ENCODE data around the gene ANO2.

ANO2 gene

DNA sequence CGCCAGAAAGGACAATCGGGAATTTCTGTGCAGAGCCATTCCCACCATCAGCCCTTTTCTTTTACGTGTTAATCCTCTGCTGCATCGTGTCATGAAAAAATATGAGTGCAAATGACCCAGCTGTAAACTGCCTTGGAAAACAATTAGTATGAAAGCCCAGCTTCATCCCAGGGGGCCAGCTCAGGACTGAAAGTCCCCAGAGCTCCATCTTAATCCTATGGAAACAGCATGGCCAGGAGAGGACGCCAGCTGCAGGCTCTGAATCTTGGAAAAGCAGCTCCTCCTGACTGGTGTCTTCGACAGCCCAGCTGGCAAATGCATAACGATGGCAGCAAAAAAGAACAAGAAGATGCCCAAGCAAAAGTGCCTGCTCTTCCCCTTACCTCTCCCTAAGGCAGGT, 321.6 kb downstream of the ANO2 start:
- TF ChIP-seq GATA1 (IDR thresholded peaks at IDR 0.05; ENCODE audit: low read depth, low read length) = no peak
- TF ChIP-seq POLR2A (IDR thresholded peaks at IDR 0.05; ENCODE audit: low read length) = no peak
- DNase-seq = no peak

DNA sequence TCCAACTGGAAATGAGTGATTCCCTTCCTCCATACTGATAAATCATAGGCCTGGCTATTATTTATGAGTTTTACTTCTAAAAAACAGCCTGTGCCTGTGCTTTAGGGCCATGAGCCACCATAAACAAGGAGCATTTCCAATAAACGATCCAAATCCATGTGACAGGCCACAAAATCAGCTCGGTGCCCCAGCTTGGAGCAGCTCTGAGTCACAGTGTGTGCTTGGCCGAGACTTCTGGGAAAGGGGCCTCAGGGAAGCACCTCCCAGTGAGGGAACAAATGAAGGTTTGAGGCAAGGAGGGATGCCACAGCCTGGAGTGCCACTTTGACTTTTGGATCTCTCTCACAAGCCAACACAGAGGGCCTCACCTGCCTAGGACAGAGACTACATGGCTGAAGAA, 322.8 kb downstream of the ANO2 start:
- TF ChIP-seq POLR2A (IDR thresholded peaks at IDR 0.05; ENCODE audit: low read length) (no peak), GATA1 (IDR thresholded peaks at IDR 0.05; ENCODE audit: low read depth, low read length) (no peak)
- no peak for DNase-seq

DNA sequence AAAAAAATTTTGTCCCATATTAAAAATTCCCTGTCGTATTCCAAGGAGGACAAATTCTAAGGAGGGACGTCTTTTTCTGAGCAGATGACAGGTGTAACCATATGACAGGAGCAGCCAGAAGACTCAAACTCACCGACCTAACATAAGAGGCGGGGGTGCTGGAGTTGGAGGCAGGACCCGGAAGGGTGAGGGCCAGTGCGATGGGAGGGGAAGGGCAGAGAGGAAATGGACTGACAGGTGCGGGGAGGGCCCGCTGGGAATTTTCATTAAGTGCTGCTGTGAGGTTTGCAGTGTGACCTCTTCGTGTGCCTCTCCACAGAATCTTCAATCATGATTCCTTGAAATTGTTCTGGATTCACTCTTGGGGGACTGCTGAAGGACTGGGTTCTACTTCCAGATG, 323.7 kb downstream of the ANO2 start:
- DNase-seq = no peak
- TF ChIP-seq GATA1 (IDR thresholded peaks at IDR 0.05; ENCODE audit: low read depth, low read length) (no peak), POLR2A (IDR thresholded peaks at IDR 0.05; ENCODE audit: low read length) (no peak)

DNA sequence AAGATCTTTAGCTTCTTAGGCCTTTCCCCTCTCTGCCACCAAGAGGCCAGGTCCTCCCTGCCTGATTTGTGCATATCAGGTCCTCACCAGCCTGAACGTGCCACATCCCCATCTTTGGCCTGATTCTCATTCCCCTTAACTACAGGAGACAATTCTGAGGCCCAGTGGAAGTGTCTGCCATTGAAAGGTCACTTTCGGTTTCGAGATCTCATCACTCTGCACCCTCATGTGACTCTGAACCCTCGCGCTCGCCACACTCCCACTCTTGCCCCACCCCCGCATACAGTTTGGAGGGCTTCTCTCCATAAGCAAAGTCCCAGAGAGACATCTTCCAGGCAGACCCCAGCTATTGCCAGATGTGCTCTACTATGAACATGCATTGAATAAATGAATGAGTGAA, 324.2 kb downstream of the ANO2 start:
- DNase-seq = no peak
- TF ChIP-seq POLR2A (IDR thresholded peaks at IDR 0.05; ENCODE audit: low read length) (no peak), GATA1 (IDR thresholded peaks at IDR 0.05; ENCODE audit: low read depth, low read length) (no peak)

DNA sequence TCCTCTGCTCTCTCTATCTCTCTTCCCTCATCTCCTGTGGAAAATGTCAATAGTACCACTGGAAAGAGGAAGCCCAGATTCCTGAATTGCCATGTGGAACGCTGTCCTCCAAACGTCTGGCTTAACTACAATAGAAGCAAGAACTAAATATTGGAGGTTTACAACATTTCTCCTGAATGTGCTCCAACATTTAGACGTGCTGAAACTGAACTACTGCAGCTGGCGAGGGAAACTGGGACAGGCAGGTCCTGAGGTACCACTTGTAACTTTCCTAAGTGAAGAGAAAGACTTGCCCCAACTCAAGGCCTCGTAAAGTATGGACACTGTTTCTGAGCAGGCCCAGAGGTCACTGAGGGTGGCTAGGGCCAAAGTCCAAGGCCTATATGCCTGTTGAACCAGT, 325.4 kb downstream of the ANO2 start:
- no peak for DNase-seq
- TF ChIP-seq POLR2A (IDR thresholded peaks at IDR 0.05; ENCODE audit: low read length) (no peak), GATA1 (IDR thresholded peaks at IDR 0.05; ENCODE audit: low read depth, low read length) (no peak)

DNA sequence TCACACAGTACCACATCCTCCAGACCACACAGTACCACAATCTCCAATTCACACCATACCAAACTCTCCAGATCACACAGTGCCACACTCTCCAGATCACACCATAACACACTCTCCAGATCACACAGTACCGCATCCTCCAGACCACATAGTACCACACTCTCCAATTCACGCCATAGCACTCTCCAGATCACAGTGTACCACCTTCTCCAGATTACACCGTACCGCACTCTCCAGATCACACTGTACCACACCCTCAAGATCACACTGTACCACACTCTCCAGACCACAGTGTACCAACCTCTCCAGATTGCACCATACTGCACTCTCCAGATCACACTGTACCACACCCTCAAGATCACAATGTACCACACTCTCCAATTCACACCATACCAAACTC, 328.2 kb downstream of the ANO2 start:
- no peak for DNase-seq
- TF ChIP-seq POLR2A (IDR thresholded peaks at IDR 0.05; ENCODE audit: low read length) (no peak), GATA1 (IDR thresholded peaks at IDR 0.05; ENCODE audit: low read depth, low read length) (no peak)

DNA sequence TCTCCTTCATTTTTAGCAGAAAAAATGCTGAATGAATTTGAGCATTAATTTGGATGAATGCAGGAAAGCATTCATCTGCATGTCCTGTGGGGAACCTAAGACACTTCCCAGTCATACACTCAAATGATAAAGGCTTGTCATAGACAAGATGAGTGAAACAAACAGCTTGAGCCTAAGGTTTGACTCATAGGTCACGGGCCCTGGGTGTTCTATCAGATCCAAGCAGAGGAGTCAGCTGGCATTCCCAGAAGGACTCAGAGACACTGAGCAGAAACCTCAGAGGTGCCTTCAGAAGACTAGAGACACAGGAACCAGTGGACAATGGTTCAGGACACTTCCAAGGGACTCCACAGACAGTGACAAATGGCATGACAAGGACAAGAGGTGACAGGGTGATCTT, 329.3 kb downstream of the ANO2 start:
- no peak for TF ChIP-seq GATA1 (IDR thresholded peaks at IDR 0.05; ENCODE audit: low read depth, low read length)
- no peak for TF ChIP-seq POLR2A (IDR thresholded peaks at IDR 0.05; ENCODE audit: low read length)
- no peak for DNase-seq

DNA sequence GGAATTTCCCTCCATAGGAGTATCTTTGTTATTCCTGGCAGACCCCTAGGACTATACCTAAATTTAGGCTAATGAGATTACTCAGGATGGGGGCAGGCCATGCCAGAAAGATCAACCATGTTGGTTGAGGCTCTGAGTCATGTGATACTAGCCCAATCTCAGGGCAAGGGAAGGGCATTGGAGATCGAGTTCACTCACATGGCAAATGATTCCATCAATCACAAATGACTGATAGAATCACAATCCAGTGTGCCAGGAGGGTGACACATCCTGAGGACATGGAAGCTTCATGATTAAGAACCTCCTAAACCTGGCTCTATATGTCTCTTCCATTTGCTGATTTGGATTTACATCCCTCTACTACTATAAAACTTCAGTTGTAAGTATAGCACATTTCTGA, 330.8 kb downstream of the ANO2 start:
- DNase-seq = no peak
- TF ChIP-seq GATA1 (IDR thresholded peaks at IDR 0.05; ENCODE audit: low read depth, low read length) (no peak), POLR2A (IDR thresholded peaks at IDR 0.05; ENCODE audit: low read length) (no peak)

DNA sequence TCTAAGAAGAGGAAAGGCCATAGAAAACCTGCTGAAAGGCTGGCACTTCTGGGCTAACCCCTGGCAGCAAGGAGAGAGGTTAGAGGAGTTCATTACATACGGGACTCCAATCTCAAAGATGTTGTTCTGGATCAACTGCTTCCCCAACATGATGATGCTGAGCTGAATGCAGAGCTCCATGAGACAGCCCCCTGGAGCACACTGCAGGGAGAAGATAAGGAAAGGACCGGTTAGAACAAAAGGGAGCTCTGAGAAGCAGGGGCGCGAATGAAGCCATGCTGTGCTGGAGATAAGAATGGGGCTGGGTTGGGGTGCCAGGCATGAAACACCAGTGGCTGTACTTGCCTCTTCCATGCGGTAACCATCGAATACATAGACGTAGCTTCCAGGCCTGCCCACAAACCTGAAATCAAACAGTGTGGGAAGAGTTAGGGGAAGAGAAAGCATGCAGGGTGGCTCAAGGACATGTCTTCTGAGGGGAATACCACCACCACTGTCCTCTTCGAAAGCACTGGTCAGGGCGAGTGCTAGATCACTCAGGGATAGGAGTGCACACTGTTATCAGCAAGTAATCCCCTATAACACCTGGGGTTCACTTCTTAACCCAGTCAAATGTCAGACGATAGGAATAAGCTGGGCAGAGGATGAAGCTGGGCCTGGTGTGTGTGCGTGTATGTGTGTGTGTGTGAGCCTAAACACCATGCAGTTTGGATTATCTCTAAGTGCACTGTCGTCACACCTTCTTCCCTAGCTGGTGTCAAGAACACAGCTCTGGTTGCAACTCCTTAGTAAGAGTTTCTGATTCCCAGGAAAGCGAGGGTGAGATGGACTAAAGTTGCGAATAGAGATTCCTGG, 332.3 kb downstream of the ANO2 start:
- no peak for TF ChIP-seq POLR2A (IDR thresholded peaks at IDR 0.05; ENCODE audit: low read length)
- peak; percentile 30 for TF ChIP-seq GATA1 (IDR thresholded peaks at IDR 0.05; ENCODE audit: low read depth, low read length)
- DNase-seq = peak; percentile 90 to 95

DNA sequence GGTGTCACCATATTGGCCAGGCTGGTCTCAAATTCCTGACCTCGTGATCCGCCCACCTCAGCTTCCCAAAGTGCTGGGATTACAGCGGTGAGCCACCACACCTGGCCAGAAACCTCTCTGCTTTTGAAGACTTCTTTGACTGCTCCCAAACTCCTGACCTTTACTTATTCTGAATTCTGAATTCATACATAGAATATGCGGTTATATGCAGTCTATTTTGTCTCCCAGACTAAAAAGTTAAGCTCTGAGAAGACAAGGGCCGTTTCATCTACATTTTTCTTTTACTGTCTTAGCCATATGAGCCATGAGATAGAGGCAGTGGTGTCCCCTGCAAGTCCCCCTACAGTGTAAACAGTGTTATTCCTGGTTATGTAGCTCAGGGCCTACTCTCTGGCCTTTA, 333.9 kb downstream of the ANO2 start:
- no peak for DNase-seq
- TF ChIP-seq POLR2A (IDR thresholded peaks at IDR 0.05; ENCODE audit: low read length) (no peak), GATA1 (IDR thresholded peaks at IDR 0.05; ENCODE audit: low read depth, low read length) (no peak)

DNA sequence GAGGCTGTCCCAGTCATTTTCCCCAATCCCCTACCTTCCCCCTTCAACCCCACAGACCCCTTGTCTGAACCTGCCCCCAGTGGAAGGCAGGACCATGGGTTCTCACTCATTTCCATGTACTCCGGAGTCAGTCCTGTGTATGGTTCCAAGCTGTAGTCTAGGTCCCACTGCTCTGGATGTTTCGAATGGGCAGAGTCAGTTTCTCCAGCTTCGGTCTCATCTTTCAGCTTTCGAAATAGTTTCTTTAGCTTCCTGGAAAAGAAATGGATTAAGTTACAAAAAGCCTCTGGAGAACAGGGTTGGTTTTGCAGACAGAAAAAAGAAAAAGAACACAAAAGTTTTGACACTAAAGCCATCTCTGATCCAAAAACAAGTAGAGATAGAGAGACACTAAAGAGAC, 345.7 kb downstream of the ANO2 start:
- no peak for DNase-seq
- TF ChIP-seq POLR2A (IDR thresholded peaks at IDR 0.05; ENCODE audit: low read length) = no peak

DNA sequence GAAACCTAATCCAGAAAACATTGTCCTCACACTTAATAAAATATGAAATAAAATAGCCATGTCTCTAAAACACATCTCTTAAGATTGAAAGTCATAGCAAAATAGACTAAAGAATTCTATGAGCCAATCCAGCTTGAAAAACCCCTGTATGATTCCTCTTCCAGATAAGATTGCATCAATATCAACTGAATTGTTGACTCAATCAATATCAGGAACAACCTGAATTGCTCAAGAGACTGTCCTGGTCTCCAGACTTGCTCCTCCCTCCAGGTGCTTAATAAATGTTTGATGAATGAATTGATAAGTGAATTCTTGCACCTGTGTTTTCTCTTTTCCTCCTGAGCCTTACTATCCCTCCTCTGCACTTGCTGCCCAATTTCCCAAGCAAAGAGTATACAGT, 351.1 kb downstream of the ANO2 start:
- TF ChIP-seq POLR2A (IDR thresholded peaks at IDR 0.05; ENCODE audit: low read length) = no peak
- no peak for DNase-seq

DNA sequence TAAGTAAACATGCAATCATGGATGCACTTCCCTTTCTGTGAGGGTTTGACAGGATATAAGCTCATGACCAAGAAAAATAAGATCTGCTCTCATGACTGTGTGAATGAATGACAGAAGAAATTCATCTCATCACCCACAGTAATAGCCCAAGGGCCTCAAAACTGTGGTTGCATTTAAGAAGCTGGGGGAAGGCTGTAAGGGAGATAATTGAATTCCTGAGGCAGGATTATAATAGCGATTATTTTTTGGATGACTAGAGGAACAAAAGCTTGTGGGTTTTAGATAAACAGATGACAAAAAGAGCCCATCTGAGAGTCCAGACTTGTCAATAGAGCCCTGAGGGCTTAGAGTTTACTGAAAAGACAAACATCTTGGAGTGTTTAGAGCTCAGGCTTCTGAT, 352.0 kb downstream of the ANO2 start:
- no peak for DNase-seq
- no peak for TF ChIP-seq GATA1 (IDR thresholded peaks at IDR 0.05; ENCODE audit: low read depth, low read length)

DNA sequence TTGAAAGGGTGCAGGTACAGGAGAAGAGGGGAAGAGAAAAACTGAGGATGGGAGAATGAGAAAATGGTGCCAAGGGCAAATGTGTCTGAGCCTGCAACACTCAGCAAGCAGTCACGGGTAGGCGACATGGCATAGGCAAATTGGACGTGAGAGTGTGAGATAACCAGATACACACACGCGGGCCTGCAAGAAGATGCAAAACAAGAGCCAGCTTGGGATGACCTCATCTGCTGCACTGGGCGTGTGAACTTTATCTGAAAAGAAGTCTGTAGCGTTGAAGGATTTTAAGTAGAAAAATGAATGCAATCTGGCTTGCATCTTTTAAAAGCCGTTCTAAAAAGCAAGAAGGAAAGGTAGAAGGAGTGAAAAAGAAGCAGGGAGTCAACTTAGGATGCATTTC, 352.7 kb downstream of the ANO2 start:
- TF ChIP-seq POLR2A (IDR thresholded peaks at IDR 0.05; ENCODE audit: low read length) = no peak
- DNase-seq = peak; percentile 23 to 48

DNA sequence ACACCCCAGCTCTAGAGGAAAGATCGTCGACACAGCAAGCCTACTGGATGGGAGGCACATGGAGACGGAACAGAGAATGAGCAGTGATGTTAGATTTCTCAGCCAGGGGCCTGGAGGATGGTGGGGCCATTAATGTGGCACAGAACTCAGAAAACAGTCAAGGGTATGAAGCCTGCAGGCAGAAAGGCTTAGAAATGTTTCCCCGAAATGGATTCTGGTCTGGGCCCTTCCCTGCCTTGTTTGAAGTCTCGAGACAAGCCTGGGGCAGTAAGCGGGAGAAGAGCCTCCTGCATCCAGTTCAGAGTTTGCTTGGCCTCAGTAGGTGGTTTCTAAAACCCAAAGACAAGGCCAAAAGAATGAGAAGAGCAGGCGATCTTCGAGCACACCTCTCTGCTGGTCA, 354.7 kb downstream of the ANO2 start:
- no peak for DNase-seq
- TF ChIP-seq GATA1 (IDR thresholded peaks at IDR 0.05; ENCODE audit: low read depth, low read length) (no peak), POLR2A (IDR thresholded peaks at IDR 0.05; ENCODE audit: low read length) (no peak)

DNA sequence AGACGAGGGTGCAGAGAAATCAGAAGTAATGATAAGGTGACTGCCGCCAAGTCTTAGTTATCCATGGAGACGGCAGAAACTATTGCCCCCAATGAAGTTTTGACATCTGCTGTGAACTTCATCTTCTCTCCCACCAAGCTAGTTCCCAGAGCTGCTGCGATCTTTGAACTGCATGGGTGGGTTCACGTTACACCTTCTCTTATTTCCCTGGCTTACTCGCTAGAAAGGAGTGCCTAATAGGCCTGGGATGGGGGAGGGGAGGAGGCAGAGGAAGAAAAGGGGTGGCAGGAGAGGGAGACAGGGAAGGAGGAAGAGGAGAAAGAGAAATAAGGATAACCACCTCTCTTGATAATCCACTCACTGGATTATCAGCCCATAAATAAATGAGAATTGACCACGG, 356.0 kb downstream of the ANO2 start:
- no peak for DNase-seq
- TF ChIP-seq GATA1 (IDR thresholded peaks at IDR 0.05; ENCODE audit: low read depth, low read length) (no peak), POLR2A (IDR thresholded peaks at IDR 0.05; ENCODE audit: low read length) (no peak)
